GM18505 (cell line): ENCODE data around the gene PDE5A.
"Not testable (repeated sequence)": the region's sequence is repeated elsewhere in the genome, so short reads cannot be mapped to it uniquely, and the experiment has no call there.

Experiments used
- ATAC-seq: cut with Tn5 transposase; IDR thresholded peaks from one replicate; pipeline ENCODE4 v1.9.1; 2021; ENCODE audit not compliant: unreplicated experiment
- POLR2A ChIP-seq: IDR thresholded peaks from 4 replicates; pipeline ENCODE4 v1.6.1; 2011; ENCODE audit warnings: borderline replicate concordance; ENCODE audit not compliant: insufficient read depth, insufficient read length; ENCODE audit errors: extremely low read depth

Gene PDE5A

DNA sequence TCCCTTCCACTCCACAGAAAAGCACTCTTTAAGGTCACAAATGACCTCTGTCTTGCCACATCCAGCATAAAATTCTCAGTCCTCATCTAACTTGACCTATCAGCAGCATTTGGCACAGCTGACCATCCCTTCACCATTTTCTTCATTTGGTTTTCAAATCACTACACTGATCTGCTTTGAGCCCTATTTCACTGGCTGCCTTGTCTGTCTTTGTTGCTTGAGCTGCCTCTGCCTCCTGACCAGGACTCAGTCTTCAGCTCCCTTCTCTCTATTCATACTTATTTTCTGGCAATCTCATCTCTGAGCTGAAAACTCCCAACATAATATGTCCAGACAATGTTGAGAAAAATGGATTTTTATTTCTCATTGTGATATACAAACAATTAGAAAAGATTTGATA lies 27.7 kb upstream of the PDE5A start:
- TF ChIP-seq POLR2A: no peak
- no peak for ATAC-seq

DNA sequence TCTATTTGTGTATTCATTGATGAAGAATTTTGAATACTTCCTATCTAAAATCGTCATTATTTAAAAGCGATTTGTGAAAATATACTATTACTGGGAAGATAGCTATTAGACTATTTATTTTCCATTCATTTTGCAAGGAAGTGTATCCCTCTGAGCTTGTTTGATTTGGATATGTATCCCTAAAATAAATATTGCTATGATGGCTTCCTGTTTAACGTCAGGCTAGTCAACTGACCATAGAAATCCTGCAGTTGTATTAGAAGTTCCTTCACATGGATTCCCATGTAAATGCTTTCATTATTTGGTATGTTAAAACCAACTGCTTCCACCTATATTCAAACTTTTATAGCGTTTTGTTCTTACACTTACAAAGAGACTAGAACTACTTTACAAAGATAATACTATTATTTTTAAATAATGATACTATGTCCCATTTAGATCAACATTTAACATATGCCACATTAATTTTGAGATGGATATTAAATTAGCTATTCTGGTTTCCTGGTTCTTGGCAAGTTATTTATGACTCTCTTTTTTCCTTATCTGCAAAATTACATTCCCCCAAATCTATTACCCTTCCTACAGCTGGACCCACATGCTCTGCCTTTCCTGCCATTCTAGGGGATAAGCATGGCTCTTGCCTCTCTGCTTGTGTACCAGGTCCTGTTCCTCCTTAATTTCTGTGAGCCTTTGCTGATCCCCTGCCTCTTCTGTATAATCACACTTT lies 26.7 kb upstream of the PDE5A start:
- no peak for ATAC-seq
- no peak for TF ChIP-seq POLR2A

DNA sequence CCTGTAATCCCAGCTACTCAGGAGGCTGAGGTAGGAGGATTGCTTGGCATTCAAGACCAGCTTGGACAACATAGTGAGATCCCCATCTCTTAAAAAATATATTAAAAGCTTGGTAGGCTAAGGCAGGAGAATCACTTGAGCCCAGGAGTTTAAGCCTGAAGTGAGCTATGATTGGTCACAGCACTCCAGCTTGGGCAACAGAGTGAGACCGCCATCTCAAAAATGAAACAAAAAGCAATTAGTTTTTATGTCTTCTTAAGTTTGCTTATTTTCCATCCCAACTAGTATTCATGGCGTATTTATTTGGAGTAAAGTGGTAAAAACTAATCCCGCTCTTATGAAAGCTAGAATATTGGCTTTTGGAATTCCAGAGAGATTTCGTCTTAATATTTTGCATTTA lies 25.4 kb upstream of the PDE5A start:
- ATAC-seq: no peak
- no peak for TF ChIP-seq POLR2A

DNA sequence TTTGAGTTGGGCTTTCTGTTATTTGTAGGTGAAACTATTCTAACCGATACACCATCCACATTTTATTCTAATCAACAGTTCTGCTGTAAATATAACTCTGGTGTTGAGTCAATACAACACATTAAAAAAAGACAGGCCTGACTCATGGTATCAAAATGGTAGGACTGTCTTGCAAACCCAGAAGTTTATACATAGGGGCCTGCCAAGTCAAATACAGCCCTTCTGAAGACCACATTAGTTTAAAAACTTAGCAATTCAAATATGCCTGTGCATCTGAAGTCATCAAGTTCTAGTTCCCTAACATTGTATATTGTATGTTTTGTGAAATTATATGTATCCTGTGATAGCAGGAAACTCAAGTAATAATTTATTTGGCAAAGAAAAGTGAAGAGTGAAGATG lies 24.4 kb upstream of the PDE5A start:
- TF ChIP-seq POLR2A: no peak
- ATAC-seq: no peak

DNA sequence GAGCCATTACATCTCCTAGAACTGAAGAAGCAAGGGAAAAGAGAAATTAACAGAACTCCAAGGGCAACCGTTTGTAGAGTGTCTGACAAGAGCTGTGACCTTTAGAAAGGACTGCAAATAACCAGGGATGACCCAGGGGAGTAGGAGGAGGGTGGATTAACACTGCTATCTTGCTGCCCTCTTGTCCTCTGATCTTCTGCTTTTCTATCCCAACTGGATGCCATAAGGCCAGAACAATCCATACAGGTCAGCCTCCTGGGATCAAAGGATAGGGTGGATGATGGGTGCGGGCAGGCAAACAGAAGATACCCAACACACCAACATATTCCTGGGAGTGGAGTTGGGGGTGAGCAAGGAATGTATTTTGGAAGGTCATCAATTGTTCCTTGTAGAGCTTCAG lies 19.8 kb upstream of the PDE5A start:
- TF ChIP-seq POLR2A: no peak
- ATAC-seq: no peak

DNA sequence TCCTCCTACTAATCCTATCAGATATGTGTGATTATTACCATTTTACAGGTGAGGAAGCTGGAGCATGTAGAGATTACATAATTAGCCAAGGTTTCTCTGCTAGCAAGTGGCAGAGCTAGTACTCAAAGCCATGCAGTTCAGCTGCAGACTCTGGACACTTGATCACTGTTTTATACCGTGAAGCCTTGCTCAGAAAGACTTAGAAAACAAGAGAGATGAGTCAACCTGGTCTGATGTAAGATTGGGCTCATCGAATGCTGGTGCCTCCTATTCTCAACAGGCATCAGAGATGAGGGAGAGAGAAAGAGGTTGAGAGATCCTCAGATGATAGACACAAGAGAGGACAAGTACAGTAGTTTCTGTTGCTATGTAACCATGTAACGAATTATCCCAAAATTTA lies 19.0 kb upstream of the PDE5A start:
- TF ChIP-seq POLR2A: no peak
- no peak for ATAC-seq

DNA sequence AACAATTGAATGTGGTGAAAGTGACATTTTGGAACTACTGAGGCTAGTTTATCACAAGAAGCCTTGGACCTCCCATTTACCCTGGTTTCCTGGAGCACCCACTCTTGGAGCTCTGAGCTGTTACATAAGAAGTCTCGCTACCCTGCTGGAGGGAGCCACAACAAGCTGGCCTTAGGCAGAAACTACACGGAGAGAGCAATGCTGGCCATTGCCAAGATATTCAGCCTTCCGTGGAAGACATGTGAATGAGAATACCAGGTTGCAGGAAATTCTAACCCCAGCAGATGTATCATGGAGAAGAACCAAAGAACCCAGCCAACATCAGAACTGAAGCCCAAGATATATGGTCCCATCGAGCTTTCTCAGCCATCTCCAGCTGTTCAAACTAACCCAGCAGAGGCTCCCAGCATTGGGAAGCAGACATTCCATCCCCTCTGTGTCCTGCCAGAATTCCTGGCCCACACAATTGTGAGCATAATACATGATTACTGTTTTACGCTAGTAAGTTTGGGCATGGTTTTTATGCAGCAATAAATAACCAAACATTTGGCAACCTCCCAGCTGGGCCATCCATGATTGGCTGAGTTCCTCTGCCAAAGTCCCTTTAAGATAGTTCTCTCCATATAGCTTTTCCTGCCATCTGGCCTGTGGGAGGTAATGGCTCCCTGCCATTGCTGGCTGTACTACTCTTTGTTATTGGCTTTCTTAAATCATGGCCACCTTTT lies 17.9 kb upstream of the PDE5A start:
- no peak for ATAC-seq
- no peak for TF ChIP-seq POLR2A

DNA sequence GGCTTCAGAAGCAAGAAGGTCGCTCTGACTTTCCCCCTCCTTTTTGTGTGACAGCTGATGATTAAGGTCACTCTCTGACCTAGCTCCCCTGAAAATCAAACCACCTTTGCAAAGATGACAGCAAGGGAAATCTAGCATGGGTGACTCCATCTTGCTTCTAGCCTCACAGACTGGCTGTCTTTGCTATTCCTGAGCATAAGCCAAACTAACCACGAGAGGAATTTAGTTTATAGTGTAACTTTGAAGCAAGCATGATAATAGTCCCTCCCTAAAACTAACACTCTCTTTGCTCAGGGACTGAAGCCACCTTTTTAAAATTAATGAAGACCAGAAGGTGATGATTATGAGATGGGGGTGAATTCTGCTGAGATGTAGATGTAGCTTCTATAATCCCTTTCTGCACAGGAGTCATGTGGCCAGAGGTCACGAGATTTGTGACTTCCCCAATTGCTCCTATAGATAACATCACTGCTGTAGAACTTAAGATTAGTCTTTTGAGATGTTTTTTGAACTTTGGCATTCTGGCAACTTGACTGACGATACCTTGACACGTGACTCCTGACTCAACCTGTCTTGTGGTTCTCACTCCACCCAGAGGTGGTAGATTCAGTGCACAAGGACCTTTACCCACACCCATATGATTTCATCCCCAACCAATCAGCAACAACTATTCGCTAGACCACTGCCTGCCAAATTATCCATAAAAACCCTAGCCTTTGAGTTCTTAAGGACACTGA lies 14.9 kb upstream of the PDE5A start:
- no peak for TF ChIP-seq POLR2A

DNA sequence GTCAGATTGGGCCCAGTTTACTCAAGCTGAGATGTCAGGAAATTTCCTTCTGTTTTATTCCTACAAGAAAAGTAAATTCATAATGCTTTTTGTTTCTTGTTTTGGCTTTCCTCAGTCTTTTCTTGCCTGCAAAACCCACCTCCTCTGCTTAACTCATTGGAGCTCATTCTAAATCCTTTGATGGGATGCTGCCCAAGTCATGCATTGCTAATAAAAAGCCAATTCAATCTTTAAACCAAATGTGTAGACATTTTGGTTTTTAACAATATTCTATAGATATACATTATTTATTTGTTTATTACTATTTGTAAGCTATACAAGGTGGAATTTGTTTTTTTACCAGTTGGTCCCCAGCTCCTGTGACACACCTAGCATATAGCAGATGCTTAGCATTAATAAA lies 13.2 kb upstream of the PDE5A start:
- ATAC-seq: no peak
- no peak for TF ChIP-seq POLR2A

More for the DNA sequence above, 14.9 kb upstream of the PDE5A start:
- ATAC-seq: no peak

DNA sequence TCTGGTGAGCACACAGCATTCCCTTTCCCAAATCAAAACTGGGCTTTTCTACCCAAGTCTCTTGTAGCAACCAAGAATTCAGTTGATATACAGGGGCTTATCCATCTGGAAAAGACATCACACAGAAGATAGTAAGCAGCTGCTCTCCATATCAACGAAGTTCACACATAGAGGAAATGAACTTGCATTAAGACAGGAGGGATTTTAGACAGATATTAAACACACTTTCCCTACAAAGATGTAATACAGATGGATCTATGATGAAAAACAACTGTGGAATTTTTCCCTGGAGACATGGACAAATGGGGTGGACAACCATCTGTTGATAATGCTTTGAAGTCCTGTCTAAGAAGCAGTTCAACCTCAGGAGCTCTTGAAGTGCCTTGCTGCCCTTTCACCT lies 9.8 kb upstream of the PDE5A start:
- no peak for ATAC-seq
- no peak for TF ChIP-seq POLR2A

DNA sequence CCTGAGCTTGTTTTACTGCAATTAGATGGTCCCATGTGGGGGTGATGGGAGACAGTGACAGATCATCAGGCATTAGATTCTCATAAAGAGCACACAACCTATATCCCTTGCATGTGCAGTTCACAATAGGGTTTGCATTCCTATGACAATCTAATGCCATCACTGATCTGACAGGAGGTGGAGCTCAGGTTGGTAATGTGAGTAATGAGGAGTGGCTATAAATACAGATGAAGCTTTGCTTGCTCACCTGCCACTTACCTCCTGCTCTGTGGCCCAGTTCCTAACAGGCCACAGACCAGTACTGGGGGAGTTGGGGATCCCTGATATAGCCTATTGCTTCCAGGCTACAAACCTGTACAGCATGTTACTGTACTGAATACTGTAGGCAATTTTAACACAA lies 8.2 kb upstream of the PDE5A start:
- not testable (repeated sequence) for ATAC-seq

DNA sequence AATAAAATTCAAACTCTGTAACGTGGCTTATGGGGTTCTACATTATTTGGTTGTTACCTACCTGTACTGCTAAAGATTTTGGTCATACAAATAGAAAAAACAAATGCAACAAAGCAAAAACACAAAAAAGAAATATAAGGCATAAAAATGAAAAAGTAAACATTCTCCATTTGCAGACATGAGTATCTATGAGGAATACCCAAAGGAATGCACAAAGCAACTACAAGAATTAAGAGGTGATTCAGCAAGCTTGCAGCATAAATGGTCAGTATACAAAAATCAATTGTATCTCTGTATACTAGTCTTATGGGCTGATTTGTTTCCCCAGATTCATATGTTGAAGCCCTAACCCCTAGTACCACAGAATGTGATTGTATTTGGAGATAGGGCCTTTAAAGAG lies 3.6 kb upstream of the PDE5A start:
- TF ChIP-seq POLR2A: no peak

DNA sequence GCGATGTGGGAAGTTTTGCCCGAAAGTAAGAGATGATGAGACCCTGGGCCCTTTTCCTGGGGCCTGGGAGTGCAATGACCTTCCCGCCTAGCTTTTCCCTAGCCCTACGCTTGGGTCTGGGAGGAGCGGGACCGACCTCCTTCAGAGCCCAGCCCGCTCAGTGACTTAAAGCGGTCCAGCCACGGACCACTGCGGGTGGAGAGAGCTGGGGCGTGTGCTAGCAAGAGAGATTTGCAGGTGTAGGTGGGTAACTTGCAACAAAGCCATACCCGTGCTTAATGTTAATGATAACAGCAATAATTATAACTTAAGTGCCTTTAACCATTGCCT lies 503 bp upstream of the PDE5A start:
- TF ChIP-seq POLR2A: no peak
- ATAC-seq: peak; percentile 35

More for the DNA sequence above, 3.6 kb upstream of the PDE5A start:
- ATAC-seq: no peak
